PC-9 (cell line): Measurements from ENCODE around the gene NEB.

Experiments used
- CTCF ChIP-seq: fragments of 200-600 bp; sonication (generic); conservative IDR thresholded peaks from 2 replicates; pipeline ENCODE4 v1.6.1; 2017; ENCODE audit warnings: mixed run types, antibody characterized with exemption, mild to moderate bottlenecking, moderate library complexity
- EZH2 ChIP-seq: fragments of 200-600 bp; sonication (generic); IDR thresholded peaks from 2 replicates; pipeline ENCODE4 v1.8.0; 2017; ENCODE audit warnings: antibody characterized with exemption, low read depth

DNA sequence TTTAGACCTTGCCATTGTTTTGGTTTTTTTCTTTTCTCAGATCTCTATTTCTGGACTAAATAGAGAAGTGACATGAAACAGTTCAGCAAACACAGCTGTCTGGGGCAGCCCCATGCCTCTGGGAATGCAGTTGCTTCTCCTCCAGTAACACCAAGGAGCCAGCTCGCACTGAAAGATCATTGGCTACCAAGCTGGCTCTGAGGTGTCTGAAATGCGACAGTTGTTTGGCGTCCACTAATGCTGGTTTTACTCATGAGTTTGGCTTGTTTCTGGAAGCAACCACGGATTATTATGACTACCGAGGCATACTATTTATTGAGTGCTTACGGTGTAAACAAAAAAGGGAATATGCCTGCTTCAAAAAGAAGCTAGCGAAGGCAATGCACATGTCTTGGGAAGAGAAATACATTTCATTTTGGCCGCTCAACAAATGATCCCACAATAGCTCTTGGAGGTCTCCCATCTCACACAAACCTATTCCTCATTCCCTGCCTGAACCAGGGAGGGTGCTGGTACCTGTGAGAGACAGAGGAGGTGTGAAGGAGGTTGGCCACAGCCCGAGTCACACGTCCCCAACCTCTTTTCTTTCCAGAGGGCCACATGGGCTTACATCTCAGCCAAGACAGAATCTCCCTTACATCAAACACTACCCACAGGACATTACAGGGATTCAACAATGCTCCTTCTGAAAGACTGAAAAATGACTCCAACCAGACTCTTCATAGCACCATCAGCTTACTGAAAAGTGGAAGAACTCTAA, 37.5 kb upstream of the NEB start:
- TF ChIP-seq CTCF (no peak), EZH2 (no peak)
